Stimulated activated CD8-positive, alpha-beta memory T cell treated with anti-CD3 and anti-CD28 coated beads, Interleukin-15, amount 100 ng/mL, for 24 hours (primary cell): ENCODE results near the gene SNX8.

Source experiments
- DNase-seq: peaks from one replicate; pipeline ENCODE4 v3.0.0-alpha.2; 2020; ENCODE audit warnings: low read depth

The SNX8 gene

GRCh38 chr7:2260820-2261219 lies 53.4 kb downstream of the SNX8 start:
- no peak for DNase-seq

GRCh38 chr7:2259480-2259879 lies 54.8 kb downstream of the SNX8 start:
- DNase-seq: no peak

- DNase-seq: no peak
Observed at GRCh38 chr7:2258661-2259365, 55.4 kb downstream of the SNX8 start.

DNA sequence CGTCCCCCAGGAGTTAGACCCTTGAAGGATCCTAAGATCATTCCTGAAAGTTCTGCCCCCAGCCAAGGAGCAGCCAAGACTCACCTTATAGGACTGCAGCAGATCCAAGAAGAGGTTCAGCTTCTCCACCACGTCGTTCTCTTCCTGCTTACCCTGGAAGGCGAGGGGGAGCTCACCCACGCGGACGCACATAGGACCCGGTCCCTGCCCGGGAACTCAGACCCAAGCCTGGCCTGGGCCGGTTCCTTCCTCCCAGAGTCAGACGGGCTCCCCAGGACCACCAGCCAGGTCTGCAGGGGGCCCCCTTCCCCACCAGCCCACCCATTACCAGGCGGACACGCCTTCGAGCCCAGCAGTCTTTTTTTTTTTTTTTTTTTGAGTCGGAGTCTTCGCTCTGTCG lies 56.6 kb downstream of the SNX8 start:
- no peak for DNase-seq

GRCh38 chr7:2257046-2257551 lies 57.1 kb downstream of the SNX8 start:
- no peak for DNase-seq

DNA sequence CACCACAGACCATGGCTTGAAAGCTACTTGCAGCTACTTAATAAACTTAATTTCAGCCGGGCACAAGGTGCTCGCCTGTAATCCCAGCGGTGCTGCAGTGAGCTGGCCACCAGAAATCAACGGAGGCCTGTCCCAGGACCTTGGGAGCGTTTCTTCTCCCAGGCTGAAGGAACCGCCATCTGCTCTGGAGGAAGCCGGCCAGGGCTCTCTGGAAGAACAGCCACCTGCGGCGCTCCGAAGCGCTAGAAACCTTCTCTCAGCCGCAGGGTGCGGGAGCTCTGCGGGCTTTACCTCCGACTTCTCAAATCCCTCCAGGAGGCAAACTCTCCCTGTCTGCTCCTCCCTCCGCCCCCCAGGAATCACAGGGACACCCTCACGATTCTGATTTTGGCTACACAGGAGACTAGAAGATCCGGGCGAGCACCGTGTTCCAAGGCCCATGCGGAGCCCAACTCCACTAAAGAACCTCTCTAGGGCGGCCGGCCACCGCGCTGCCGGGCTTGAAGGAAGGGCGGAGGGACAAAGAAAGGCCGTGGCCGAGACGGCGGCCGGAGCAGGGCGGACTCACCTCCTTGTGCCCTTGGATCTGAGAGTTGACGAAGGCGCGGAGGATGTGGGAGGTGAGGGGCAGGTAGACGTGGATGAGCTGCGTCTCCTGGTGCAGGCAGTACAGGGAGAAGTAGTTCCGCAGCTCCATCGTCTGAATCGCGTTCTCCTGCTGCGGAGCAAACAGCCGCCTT lies 57.8 kb downstream of the SNX8 start:
- no peak for DNase-seq

- DNase-seq: no peak
Observed at GRCh38 chr7:2255145-2256139, 58.8 kb downstream of the SNX8 start.

DNA sequence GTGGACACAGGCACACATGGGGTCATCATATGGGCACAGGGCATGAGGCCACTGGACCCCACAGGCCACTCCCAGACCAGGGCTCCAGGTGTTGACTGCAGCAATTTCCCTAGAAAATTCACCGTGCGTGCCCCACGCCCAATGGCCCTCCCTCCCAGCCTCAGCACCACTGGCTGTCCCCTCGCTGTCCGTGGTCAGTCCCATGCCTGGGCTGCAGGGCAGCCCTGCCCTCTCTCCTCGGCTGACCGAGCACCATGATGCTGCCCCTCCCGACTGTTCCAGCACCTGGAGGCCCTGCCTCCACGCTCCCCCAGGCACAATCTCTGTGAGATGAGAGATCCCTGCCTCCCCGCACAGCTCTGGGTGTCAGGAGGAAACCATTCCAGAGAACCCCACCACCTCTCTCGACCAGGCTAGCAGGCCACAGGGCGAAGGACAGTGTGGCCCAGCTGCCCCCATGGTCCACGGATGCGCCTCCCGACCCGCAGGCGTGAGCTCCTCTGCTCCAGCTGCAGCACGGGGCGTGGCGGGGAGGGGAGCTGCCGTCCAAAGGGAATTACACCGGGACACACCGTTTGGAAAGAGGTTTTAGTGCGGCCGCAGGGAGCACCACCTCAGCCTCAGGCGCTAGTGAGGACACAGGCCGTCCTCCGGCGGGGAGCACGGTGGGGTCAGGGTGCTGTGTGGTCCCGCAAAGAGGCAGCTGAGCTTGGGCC lies 59.7 kb downstream of the SNX8 start:
- DNase-seq: no peak

DNA sequence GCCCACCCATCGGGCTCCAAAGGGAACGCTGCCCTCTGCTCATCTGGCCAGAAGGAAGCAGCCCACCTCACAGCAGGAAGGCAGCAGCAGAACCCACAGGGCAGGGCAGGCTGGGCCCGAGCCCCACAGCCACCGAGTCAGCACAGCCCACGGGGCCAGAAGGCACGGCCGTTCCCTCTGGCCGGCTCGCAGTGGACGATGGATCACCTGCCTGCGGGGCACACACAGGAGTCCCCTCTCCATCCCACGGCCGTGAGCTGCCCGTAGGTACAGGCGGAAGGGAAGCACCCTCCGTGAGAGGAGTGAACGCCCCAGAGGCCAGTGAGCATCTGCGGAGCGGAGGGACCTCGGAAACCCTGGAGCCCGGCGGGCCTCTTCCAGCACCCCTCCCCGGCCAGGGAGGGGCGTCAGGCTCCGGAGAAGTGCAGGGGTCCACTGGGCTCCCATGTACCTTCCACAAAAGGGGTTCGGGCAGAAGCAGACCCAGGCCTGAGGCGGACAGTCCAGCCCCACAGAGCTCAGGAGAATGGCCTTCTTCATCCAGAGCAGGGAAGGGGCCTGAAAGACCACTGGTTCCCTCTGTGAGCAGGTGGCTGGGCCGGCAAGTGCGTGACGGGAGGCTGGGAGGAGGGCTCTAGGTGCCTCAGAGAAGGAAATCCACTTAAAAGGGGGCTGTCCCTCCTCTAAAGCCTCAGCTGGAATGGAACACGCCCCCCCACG lies 60.6 kb downstream of the SNX8 start:
- no peak for DNase-seq

DNA sequence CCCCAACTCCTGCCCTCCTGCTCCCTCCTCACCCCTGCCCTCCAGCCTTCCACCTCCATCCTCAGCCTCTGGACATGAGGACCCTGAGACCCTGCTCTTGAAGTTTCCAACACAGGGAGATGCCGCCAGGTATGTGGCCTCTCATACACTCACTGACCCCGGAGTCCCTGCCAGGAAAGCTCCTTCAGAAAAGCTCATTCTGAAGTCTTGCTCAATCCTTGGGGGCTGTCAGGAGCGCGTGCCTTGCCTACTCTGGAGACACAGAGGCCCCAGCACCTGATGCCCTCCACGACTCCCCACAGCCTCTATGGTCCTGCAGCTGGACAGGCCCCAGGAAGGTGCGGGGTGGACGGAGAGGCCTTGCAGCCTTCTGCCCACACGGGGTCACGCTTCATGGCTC lies 61.2 kb downstream of the SNX8 start:
- DNase-seq: no peak

DNA sequence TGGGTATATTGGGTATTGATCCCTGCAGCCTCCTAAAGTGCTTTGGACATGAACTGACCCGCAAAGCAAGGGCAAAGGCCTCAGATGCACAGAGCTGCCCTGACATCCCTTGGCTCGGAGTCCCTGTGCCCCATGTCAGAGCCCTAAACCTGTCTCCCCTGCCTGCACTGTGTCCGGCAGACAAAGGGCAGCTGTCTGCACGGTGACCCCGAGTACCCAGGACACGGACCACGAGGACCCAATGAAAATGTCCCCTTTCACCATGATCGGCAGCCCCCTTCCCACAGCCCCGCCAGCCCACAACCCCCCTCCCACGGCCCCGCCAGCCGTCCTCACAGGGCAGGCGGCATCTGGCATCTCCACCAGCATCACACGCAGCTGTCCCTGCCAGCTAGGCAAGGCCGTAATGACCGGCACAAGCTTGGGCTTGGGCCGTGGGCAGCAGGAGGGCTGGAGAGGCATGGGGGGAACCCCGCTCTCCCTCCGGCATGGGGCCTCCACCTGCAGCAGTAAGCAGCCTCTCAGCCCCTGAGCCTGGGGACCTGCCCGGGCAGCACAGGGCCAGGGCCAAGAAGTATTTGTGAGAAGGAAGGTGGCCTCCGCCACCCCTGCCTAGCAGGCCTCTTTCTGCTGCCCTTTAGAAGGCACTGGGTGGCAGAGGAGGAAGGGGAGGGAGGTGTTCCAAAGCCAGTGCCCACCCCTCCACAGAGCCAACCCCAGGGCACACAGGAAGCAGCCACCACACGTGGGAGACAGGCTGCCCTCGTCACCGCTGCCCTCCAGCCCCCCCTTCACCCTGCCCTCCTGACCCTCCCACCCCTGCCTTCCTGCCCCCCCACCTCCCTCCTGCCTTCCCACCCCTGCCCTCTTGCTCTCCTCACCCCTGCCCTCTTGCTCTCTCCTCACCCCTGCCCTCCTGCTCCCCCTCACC lies 62.1 kb downstream of the SNX8 start:
- no peak for DNase-seq

DNA sequence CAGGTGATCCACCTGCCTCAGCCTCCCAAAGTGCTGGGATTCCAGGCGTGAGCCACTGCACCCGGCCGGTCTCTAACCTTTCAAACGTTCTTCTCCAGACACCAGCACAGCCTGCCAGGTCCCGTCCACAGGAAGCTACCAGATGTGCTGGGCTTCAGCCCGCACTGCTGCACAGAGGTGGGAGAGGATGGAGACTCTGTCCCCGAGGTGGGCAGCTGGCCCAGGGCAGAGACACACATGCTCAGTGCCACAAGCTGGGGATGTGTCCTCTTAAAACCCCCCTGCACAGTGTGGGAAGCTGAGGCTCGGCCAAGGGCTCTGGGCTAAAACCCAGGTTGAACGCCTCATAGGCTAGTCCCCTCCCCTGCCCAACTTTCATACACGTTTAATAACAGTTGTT lies 62.9 kb downstream of the SNX8 start:
- DNase-seq: no peak

- DNase-seq: no peak
Observed at GRCh38 chr7:2249744-2250323, 64.4 kb downstream of the SNX8 start.

DNA sequence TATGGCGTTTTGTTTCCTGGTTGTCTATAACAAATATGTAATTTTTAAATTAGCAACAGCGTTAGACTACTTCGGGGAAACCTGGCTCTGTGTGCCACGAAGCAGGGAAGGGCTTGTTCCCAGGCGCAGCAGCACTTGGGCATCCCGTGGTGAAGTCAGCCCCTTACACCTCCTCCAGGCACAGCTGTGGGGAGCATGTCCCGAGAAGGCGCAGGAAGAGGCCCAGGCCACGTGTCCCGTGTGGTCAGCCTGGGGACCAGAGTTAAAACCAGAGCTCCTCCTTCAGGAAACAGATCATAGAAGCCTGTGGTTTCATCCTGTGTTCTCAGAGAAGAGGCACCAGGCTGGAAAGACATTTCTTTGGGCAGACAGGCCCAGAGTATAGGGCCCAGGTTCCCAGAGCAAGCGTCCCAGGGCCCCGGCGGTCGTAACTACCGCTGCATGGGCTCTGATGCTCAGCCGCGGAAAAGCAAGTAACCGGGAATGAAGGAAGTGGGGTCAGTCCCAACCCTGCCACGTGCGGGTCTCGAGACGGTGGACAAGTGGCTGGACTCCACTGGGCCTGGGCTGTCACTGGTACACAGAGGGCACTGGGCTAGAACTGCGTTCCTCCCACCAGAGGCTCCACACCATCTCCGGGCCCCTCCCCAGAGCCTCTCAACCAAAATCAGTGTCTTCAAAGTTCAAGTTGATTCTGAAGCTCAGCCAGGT lies 65.1 kb downstream of the SNX8 start:
- DNase-seq: no peak

DNA sequence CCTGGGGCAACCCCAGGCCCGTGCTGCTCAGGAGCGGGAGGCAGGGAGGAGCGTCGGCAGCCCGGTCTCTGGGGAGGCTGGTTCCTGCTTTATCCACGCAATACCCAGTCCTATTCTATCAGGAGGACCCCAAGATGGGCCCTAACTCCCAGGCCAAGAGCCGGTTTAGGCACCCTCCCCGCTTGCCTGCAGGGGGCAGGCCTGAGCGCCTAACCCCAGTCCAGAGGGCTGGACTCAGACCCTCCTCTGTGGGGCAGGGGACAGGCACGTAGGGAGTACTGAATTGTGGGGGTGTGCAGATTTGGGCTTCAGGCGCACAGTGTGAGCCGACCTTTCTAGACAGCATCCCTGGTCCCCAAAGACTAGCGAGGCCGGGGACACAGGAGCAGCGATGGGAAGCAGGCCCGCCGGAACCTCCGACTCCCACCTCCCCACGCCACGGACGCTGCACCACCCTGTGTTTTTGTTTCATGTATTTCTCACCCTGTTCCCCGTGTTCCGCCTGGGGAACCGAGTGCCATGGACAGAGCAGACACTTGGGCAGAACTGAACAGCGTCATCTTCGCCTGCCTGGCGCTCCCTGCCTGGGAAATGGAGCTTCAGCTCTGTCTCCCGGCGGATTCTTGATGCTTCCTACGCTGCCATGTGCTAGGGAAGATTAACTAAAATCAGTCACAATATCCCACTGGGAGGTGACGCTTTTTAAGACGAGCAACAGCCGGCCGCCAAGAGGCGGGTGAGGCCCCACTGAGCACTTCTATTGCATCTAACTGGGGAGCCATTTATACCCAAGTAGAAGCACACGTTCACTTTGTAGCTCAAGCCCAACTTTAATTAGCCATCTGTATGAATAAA lies 66.9 kb downstream of the SNX8 start:
- DNase-seq: no peak

DNA sequence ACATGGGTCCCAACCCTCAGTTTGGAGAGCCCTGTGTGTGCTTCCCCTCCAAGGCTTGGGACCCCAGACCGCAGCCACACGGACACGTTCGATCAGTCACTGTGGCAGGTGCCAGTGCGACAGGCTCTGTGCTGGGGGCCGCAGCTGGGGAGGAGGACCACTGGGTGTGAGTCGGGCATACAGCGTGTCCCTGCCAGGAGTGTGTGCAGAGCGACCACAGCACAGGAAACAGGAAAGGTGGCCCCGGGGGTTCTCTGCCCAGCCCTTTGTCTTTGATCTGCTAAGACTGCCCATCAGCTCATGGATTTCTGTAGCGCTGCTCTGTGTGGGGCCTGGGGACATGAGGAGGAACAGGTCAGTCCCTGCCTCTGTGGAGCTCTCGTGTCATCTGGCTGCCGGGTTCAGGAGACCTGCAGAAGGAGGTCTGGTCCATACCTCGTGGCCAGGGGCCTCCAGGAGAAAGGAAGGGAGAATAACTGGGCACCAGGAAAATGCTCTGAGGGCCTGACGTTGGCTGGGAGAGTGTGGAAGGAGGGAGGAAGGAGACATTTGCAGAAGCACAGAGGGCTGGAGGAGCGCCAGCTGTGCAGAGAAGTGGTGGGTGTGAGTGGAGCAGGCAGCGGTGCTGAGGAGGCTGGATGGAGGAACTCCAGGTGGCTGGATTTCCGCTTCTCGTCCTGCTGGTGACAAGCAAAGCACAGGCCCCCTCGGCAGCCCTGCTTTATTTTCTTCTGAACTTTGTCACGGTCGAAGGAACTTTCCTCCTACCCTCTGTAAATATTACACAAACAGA lies 68.2 kb downstream of the SNX8 start:
- no peak for DNase-seq

- no peak for DNase-seq
Observed at GRCh38 chr7:2244404-2244995, 69.7 kb downstream of the SNX8 start.
